Activated naive CD8-positive, alpha-beta T cell treated with anti-CD3 and anti-CD28 coated beads, Interleukin-2, amount 50 U/mL, for 24 hours (primary cell): ENCODE results near the gene CLEC6A.
"Not testable (repeated sequence)": the region's sequence is repeated elsewhere in the genome, so short reads cannot be mapped to it uniquely, and the experiment has no call there.

Experiments
- ATAC-seq: fragments of 150-1000 bp; cut with Tn5 transposase; one replicate; pipeline ENCODE4 v1.10.0; 2021
- DNase-seq: peaks from one replicate; pipeline ENCODE4 v3.0.0; 2021
- H3K27ac Mint-ChIP-seq: one replicate; pipeline ENCODE4 v1.8.0; 2021; ENCODE audit warnings: mild to moderate bottlenecking, mixed read lengths
- H3K27me3 Mint-ChIP-seq: one replicate; pipeline ENCODE4 v1.8.0; 2021; ENCODE audit warnings: mixed read lengths
- H3K36me3 Mint-ChIP-seq: one replicate; pipeline ENCODE4 v1.8.0; 2021; ENCODE audit warnings: low read depth, mixed read lengths
- H3K4me1 Mint-ChIP-seq: one replicate; pipeline ENCODE4 v1.8.0; 2021; ENCODE audit warnings: mixed read lengths
- H3K4me3 Mint-ChIP-seq: one replicate; pipeline ENCODE4 v1.8.0; 2021; ENCODE audit warnings: mild to moderate bottlenecking, moderate library complexity, mixed read lengths
- H3K9me3 Mint-ChIP-seq: one replicate; pipeline ENCODE4 v1.8.0; 2021; ENCODE audit warnings: mixed read lengths

The CLEC6A gene

GRCh38 chr12:8455727-8456360 is at the start of gene CLEC6A:
Gene CLEC6A, plus strand, starts transcription at chr12:8455962. Its CDS starts 150 bp downstream, at chr12:8456112.
- Mint-ChIP-seq H3K4me3 (no peak within 1 kb of the TSS), H3K36me3 (no peaks in the 10 kb centered on the region), H3K27me3 (peaks cover 28% of the 10 kb centered on the region), H3K4me1 (peaks cover 8% of the 10 kb centered on the region), H3K27ac (no peak within 1 kb of the TSS), H3K9me3 (no peaks in the 10 kb centered on the region)
- ATAC-seq (no peak), DNase-seq (no peak)

DNA sequence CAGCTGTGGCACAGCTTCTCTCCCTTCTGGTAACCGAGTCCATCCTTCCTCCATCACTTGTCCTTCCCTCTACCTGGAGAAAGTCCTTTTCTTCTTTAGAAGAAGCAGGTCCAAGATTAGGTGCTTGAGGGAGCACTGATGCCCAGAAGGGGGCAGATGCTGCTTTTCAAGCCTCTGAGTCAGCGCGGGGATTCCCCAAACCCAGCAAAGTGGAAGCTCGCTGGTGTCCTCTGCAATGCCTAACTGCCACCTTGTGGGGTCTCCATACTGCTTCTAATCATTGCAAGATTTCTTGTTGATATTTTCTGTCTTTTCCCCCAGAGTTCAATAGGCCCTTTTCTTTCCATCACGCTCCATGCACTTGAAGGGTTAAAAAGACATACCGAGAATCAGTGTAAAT is 36.2 kb upstream of the CLEC6A start:
- not testable (repeated sequence) for ATAC-seq, H3K27ac Mint-ChIP-seq, H3K4me3 Mint-ChIP-seq, H3K9me3 Mint-ChIP-seq, H3K27me3 Mint-ChIP-seq, DNase-seq, H3K36me3 Mint-ChIP-seq, H3K4me1 Mint-ChIP-seq

- no peaks in the 10 kb centered on the region for H3K36me3 Mint-ChIP-seq
- DNase-seq (no peak), ATAC-seq (no peak)
- H3K4me1 Mint-ChIP-seq: no peaks in the 10 kb centered on the region
- no peaks in the 10 kb centered on the region for H3K27me3 Mint-ChIP-seq
- no peak overlapping the region for H3K27ac Mint-ChIP-seq
- H3K9me3 Mint-ChIP-seq: no peaks in the 10 kb centered on the region
- H3K4me3 Mint-ChIP-seq: no peak overlapping the region
Observed at GRCh38 chr12:8420506-8420905, 35.3 kb upstream of the CLEC6A start.

- not testable (repeated sequence) for DNase-seq, H3K4me3 Mint-ChIP-seq, H3K9me3 Mint-ChIP-seq, H3K27ac Mint-ChIP-seq, H3K4me1 Mint-ChIP-seq, H3K36me3 Mint-ChIP-seq, H3K27me3 Mint-ChIP-seq, ATAC-seq
Observed at GRCh38 chr12:8444536-8445278, 11.1 kb upstream of the CLEC6A start.

DNA sequence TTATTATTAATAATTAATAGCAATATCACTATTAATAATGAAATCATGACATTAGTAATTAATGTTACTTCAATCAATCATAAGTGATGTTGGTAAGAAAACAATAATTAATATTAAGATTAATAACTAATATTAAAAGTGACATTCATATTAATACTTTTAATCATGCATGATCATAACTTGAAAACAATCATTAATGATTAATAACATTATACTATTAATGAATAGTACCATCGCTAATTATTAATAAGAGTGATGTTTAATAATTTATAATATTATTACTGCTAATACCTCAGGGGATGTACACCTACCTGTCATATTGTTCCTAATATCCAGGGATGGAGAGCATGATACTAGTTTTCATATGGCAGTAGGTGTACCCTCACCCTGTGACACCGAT is 10.0 kb upstream of the CLEC6A start:
- DNase-seq (no peak), ATAC-seq (no peak)
- no peak overlapping the region for H3K27ac Mint-ChIP-seq
- H3K27me3 Mint-ChIP-seq: no peaks in the 10 kb centered on the region
- no peak overlapping the region for H3K4me3 Mint-ChIP-seq
- H3K36me3 Mint-ChIP-seq: no peaks in the 10 kb centered on the region
- H3K4me1 Mint-ChIP-seq: no peaks in the 10 kb centered on the region
- no peaks in the 10 kb centered on the region for H3K9me3 Mint-ChIP-seq

GRCh38 chr12:8446642-8447547 is 8.9 kb upstream of the CLEC6A start:
- no peak for DNase-seq
- Mint-ChIP-seq H3K36me3 (no peaks in the 10 kb centered on the region), H3K4me3 (no peak overlapping the region), H3K27ac (no peak overlapping the region), H3K4me1 (no peaks in the 10 kb centered on the region), H3K9me3 (no peaks in the 10 kb centered on the region), H3K27me3 (peaks cover 5% of the 10 kb centered on the region)
- no peak for ATAC-seq

GRCh38 chr12:8449355-8449859 is 6.4 kb upstream of the CLEC6A start:
- H3K4me3 Mint-ChIP-seq: no peak overlapping the region
- H3K27me3 Mint-ChIP-seq: peaks cover 7% of the 10 kb centered on the region
- H3K9me3 Mint-ChIP-seq: no peaks in the 10 kb centered on the region
- no peak for ATAC-seq
- peaks cover 5% of the 10 kb centered on the region for H3K4me1 Mint-ChIP-seq
- no peak for DNase-seq
- H3K36me3 Mint-ChIP-seq: no peaks in the 10 kb centered on the region
- H3K27ac Mint-ChIP-seq: no peak overlapping the region

GRCh38 chr12:8452036-8452435 is 3.7 kb upstream of the CLEC6A start:
- peaks cover 21% of the 10 kb centered on the region for H3K27me3 Mint-ChIP-seq
- no peak for DNase-seq
- H3K36me3 Mint-ChIP-seq: no peaks in the 10 kb centered on the region
- no peak overlapping the region for H3K4me3 Mint-ChIP-seq
- H3K4me1 Mint-ChIP-seq: peaks cover 8% of the 10 kb centered on the region
- ATAC-seq: no peak
- no peaks in the 10 kb centered on the region for H3K9me3 Mint-ChIP-seq
- H3K27ac Mint-ChIP-seq: no peak overlapping the region

DNA sequence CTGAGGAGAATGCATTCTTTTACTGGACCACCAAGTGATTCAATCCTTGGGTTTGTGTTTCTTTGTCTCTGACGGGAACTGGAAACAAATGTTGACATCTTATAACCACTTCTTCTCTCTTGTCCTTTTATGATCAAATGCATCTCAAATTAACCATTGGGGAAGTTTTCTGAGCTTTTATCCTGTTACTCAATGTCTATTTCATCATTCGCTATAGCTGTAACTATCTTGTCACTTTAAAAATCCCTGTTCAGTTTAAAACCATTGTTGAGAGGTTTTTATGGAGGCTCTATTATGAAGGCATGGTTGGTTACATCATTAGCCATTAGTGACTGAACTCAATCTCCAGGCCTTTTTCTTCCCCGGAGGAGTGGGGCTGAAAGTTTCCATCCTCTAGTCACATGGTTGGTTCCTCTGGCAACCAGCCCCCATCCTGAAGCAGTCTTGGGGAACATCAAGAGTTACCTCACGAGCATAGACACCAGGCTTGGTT is 2.7 kb upstream of the CLEC6A start:
- ATAC-seq (no peak), DNase-seq (no peak)
- Mint-ChIP-seq H3K9me3 (no peaks in the 10 kb centered on the region), H3K4me1 (peaks cover 8% of the 10 kb centered on the region), H3K27me3 (peaks cover 27% of the 10 kb centered on the region), H3K36me3 (no peaks in the 10 kb centered on the region), H3K27ac (no peak overlapping the region), H3K4me3 (no peak overlapping the region)

GRCh38 chr12:8453796-8454195 is 2.0 kb upstream of the CLEC6A start:
- peaks cover 28% of the 10 kb centered on the region for H3K27me3 Mint-ChIP-seq
- no peaks in the 10 kb centered on the region for H3K9me3 Mint-ChIP-seq
- no peak for DNase-seq

DNA sequence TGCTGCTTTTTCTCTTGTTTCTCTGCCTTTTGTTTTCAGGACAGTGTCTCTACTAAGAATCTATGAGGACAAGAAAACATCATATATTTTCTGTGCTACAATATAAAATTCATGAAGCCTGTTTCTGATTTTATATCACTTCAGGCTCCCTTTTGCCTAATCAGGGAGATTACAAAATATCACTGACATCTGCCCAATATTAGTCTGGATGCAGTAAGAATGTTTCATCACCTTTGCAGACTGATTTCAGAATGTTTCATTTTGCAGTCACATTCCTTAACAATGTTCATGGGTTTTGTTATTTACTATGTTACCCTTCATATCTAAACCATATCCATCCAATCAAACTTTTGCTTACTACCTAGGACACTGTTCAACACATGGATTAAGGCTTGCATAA is 491 bp upstream of the CLEC6A start:
- no peaks in the 10 kb centered on the region for H3K36me3 Mint-ChIP-seq
- no peak overlapping the region for H3K27ac Mint-ChIP-seq
- DNase-seq: no peak
- no peaks in the 10 kb centered on the region for H3K9me3 Mint-ChIP-seq
- no peak overlapping the region for H3K4me3 Mint-ChIP-seq
- ATAC-seq: no peak
- peaks cover 8% of the 10 kb centered on the region for H3K4me1 Mint-ChIP-seq
- H3K27me3 Mint-ChIP-seq: peaks cover 28% of the 10 kb centered on the region

More at GRCh38 chr12:8453796-8454195, 2.0 kb upstream of the CLEC6A start:
- ATAC-seq: no peak
- no peak overlapping the region for H3K4me3 Mint-ChIP-seq
- no peak overlapping the region for H3K27ac Mint-ChIP-seq
- H3K36me3 Mint-ChIP-seq: no peaks in the 10 kb centered on the region
- peaks cover 8% of the 10 kb centered on the region for H3K4me1 Mint-ChIP-seq

- H3K4me1 Mint-ChIP-seq: no peaks in the 10 kb centered on the region
- DNase-seq (no peak), ATAC-seq (no peak)
- no peak overlapping the region for H3K4me3 Mint-ChIP-seq
- H3K9me3 Mint-ChIP-seq: no peaks in the 10 kb centered on the region
- H3K36me3 Mint-ChIP-seq: no peaks in the 10 kb centered on the region
- peaks cover 7% of the 10 kb centered on the region for H3K27me3 Mint-ChIP-seq
- H3K27ac Mint-ChIP-seq: no peak overlapping the region
Observed at GRCh38 chr12:8461426-8461825, 5.7 kb downstream of the CLEC6A start.

- H3K27me3 Mint-ChIP-seq: peaks cover 18% of the 10 kb centered on the region
- no peaks in the 10 kb centered on the region for H3K4me1 Mint-ChIP-seq
- no peak overlapping the region for H3K4me3 Mint-ChIP-seq
- peaks cover 8% of the 10 kb centered on the region for H3K9me3 Mint-ChIP-seq
- no peaks in the 10 kb centered on the region for H3K36me3 Mint-ChIP-seq
- H3K27ac Mint-ChIP-seq: no peak overlapping the region
- DNase-seq: no peak
- ATAC-seq: no peak
Observed at GRCh38 chr12:8465301-8465996, 9.7 kb downstream of the CLEC6A start.

DNA sequence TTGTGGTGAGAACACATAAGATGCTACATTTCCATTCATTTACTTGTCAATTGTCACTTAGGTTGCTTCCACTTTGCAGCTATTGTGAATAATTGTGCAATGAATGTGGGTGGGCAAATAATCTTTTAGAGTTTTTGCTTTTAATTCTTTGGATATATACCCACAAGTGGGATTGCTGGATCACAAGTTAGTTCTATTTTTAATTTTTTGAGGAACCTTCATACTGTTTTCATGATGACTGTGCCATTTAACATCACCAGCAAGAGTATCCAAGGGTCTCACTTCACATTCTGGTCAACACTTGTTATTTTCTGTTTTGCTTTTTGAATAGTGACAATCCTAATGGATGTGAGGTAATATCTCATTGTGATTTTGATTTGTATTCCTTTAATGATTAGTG is 10.5 kb downstream of the CLEC6A start:
- DNase-seq (no peak), ATAC-seq (no peak)
- H3K27ac Mint-ChIP-seq: no peak overlapping the region
- no peaks in the 10 kb centered on the region for H3K4me1 Mint-ChIP-seq
- H3K27me3 Mint-ChIP-seq: peaks cover 22% of the 10 kb centered on the region
- H3K36me3 Mint-ChIP-seq: no peaks in the 10 kb centered on the region
- H3K9me3 Mint-ChIP-seq: peaks cover 8% of the 10 kb centered on the region
- H3K4me3 Mint-ChIP-seq: no peak overlapping the region
